GM12878 (cell line): Measurements from ENCODE around the gene PLAC9. TPM values are rescaled to one million over a fixed set of nuclear protein-coding genes. Genes with fewer than 3 reads are reported as not detected.

Experiments used
- ATAC-seq: fragments of 200-7000 bp; cut with Tn5 transposase; 3 replicates; pipeline ENCODE4 v1.9.1; 2020; ENCODE audit warnings: mild to moderate bottlenecking, moderate library complexity
- BruUV-seq: library from RNA; stranded (reverse); fragments of 400-500 nt; replicated peaks from 2 replicates; lab custom pipeline; 2021; lab: Mats Ljungman, UMichigan
- CTCF ChIA-PET: fragments of 300-600 bp; sonication (Branson Sonifier 250); formaldehyde crosslinking; extraction: SDS; loops from one replicate; lab custom pipeline; 2021; ENCODE audit warnings: inconsistent platforms; lab: Yijun Ruan, JAX
- POLR2A ChIA-PET: fragments of 350-600 bp; formaldehyde crosslinking; extraction: SDS; loops from one replicate; lab custom pipeline; 2021; ENCODE audit warnings: inconsistent platforms; lab: Charles Lee
- RAD21 ChIA-PET: fragments of 300-600 bp; sonication (Branson Sonifier 250); formaldehyde crosslinking; loops from one replicate; lab custom pipeline; 2023; ENCODE audit warnings: antibody characterized with exemption; ENCODE audit not compliant: unreplicated experiment; lab: Charles Lee
- SMC1A ChIA-PET: fragments of 300-600 bp; sonication (Branson Sonifier 250); formaldehyde crosslinking; loops from one replicate; lab custom pipeline; 2023; ENCODE audit not compliant: unreplicated experiment, uncharacterized antibody; lab: Charles Lee
- DNase-seq: peaks from one replicate; pipeline ENCODE4 v3.0.0-alpha.2; 2011; ENCODE audit warnings: low read depth, low spot score
- FAIRE-seq: peaks from 3 replicates; lab custom pipeline; 2011; peaks lifted over from hg19 to GRCh38; lab: Jason Lieb, UNC
- H2AFZ ChIP-seq: 2 replicates; pipeline ENCODE4 v1.6.0; 2011; ENCODE audit warnings: low read depth, low read length, control low read depth; ENCODE audit not compliant: control insufficient read depth
- H3K27ac ChIP-seq: 2 replicates; pipeline ENCODE4 v1.5.1; 2011; ENCODE audit warnings: control low read depth; ENCODE audit not compliant: control insufficient read depth, insufficient read depth
- H3K27me3 ChIP-seq, 2 experiments: replicated peaks in 1 of 2; 2 replicates each; pipeline versions ENCODE4 v1.6.0 to v1.6.1; 2011; ENCODE audit warnings: low read length in 1 of 2; ENCODE audit not compliant: control insufficient read depth in 2 of 2, insufficient read depth in 2 of 2
- H3K36me3 ChIP-seq, 2 experiments: 2 replicates each; pipeline ENCODE4 v1.5.1; 2011; ENCODE audit warnings: low read length in 1 of 2; ENCODE audit not compliant: control insufficient read depth in 2 of 2, insufficient read depth in 2 of 2
- H3K4me1 ChIP-seq: 2 replicates; pipeline ENCODE4 v1.6.1; 2011; ENCODE audit warnings: mild to moderate bottlenecking, low read length, moderate library complexity, mixed read lengths; ENCODE audit not compliant: control insufficient read depth, insufficient read depth
- H3K4me2 ChIP-seq: 2 replicates; pipeline ENCODE4 v1.6.0; 2011; ENCODE audit warnings: control low read depth; ENCODE audit not compliant: control insufficient read depth, insufficient read depth
- H3K4me3 ChIP-seq: fragments of 200-600 bp; sonication (generic); 2 replicates; pipeline ENCODE4 v1.5.1; 2016
- H3K79me2 ChIP-seq: 2 replicates; pipeline ENCODE4 v1.6.0; 2011; ENCODE audit warnings: low read length; ENCODE audit not compliant: control insufficient read depth, insufficient read depth
- H3K9ac ChIP-seq: 2 replicates; pipeline ENCODE4 v1.8.0; 2011; ENCODE audit warnings: low read length, control low read depth, mixed read lengths; ENCODE audit not compliant: control insufficient read depth, insufficient read depth
- H3K9me3 ChIP-seq: replicated peaks from 3 replicates; pipeline ENCODE4 v1.5.1; 2011; ENCODE audit warnings: mild to moderate bottlenecking, low read length; ENCODE audit not compliant: control insufficient read depth, insufficient read depth
- H4K20me1 ChIP-seq: 2 replicates; pipeline ENCODE4 v1.6.0; 2011; ENCODE audit not compliant: control insufficient read depth, insufficient read depth
- CHD1 ChIP-seq: IDR thresholded peaks from 2 replicates; pipeline ENCODE4 v1.6.1; 2012; ENCODE audit warnings: low read depth, low read length, improper control_type of control experiment
- GATAD2B ChIP-seq: fragments of 450-650 bp; conservative IDR thresholded peaks from 2 replicates; pipeline ENCODE4 v1.6.1; 2017; ENCODE audit warnings: low read depth, mild to moderate bottlenecking, moderate library complexity
- HDAC6 ChIP-seq: fragments of 200-600 bp; sonication (generic); IDR thresholded peaks from one replicate; pipeline ENCODE4 v1.8.0; 2017; ENCODE audit warnings: antibody characterized with exemption; ENCODE audit not compliant: unreplicated experiment
- IKZF1 ChIP-seq: fragments of 450-650 bp; conservative IDR thresholded peaks from 2 replicates; pipeline ENCODE4 v1.6.1; 2017; ENCODE audit warnings: antibody characterized with exemption, mild to moderate bottlenecking
- IRF3 ChIP-seq: fragments of 450-650 bp; IDR thresholded peaks from 2 replicates; pipeline ENCODE4 v1.6.1; 2014; ENCODE audit warnings: mild to moderate bottlenecking
- MTA2 ChIP-seq: fragments of 450-650 bp; IDR thresholded peaks from 2 replicates; pipeline ENCODE4 v1.6.1; 2016; ENCODE audit warnings: low read depth, mild to moderate bottlenecking, moderate library complexity
- NBN ChIP-seq: fragments of 450-650 bp; IDR thresholded peaks from 2 replicates; pipeline ENCODE4 v1.6.1; 2016
- POLR2A ChIP-seq: IDR thresholded peaks from 2 replicates; pipeline ENCODE4 v1.6.1; 2011; ENCODE audit warnings: low read depth, mild to moderate bottlenecking, low read length
- RBBP5 ChIP-seq: fragments of 200-600 bp; sonication (generic); conservative IDR thresholded peaks from 2 replicates; pipeline ENCODE4 v1.6.1; 2016
- SPI1 ChIP-seq: IDR thresholded peaks from 2 replicates; pipeline ENCODE4 v1.6.1; 2011; ENCODE audit warnings: low read depth, mild to moderate bottlenecking, low read length, moderate library complexity, borderline replicate concordance; ENCODE audit not compliant: insufficient read depth
- ZBED1 ChIP-seq: IDR thresholded peaks from 2 replicates; pipeline ENCODE4 v1.6.1; 2016; ENCODE audit warnings: borderline replicate concordance
- ZNF274 ChIP-seq: IDR thresholded peaks from one replicate; pipeline ENCODE4 v1.8.0; 2011; ENCODE audit not compliant: insufficient read length, insufficient read depth
- WGBS: methylation state at CpG from one replicate; pipeline ENCODE4 v1.1.6; 2016; ENCODE audit warnings: low lambda C conversion rate; ENCODE audit not compliant: insufficient replicate concordance, insufficient coverage; ENCODE audit errors: missing lambda C conversion rate; 5-methylcytosine and 5-hydroxymethylcytosine counted together
- in situ Hi-C: fragments of 300-500 bp; cut with MboI; formaldehyde crosslinking; loops from 9 replicates; pipeline ENCODE4 v1.14.3; 2018; ENCODE audit warnings: mixed read lengths
- intact Hi-C: fragments of 100-400 bp; cut with micrococcal nuclease; formaldehyde crosslinking; loops from one replicate; pipeline ENCODE4 v1.14.2; 2022; ENCODE audit not compliant: unreplicated experiment
- polyA plus RNA-seq, 11 experiments: library from polyadenylated mRNA; depleted of rRNA in 4 of 11; unstranded in 6 of 11; stranded (reverse) in 5 of 11; fragments of >200 nt; fragmentation: Nextera tagmentation in 4 of 11; fragmentation: Illumina TruSeq in 1 of 11; extraction: Ambion mirVana in 4 of 11; extraction: Trizol in 1 of 11; gene quantifications; 1 replicate in 1 of 11; 2 replicates in 10 of 11; pipeline versions ENCODE4 v1.2.1 to v1.2.3, GENCODE V29; 2011 to 2016; ENCODE audit warnings: inconsistent platforms in 2 of 11, missing spikeins in 2 of 11, low read depth in 1 of 11
- total RNA-seq, 4 experiments: library from RNA; depleted of rRNA in 3 of 4; stranded (reverse); fragments of >200 nt in 3 of 4; fragmentation: Illumina TruSeq in 1 of 4; extraction: Trizol in 1 of 4; gene quantifications; 2 replicates each; pipeline versions ENCODE4 v1.2.1 to v1.2.3, GENCODE V29; 2013 to 2021

Gene PLAC9
- total and polyA plus RNA-seq, 10 of the 15 experiments (the other 5 are each of a cell fraction or from before 2014, with no cell fraction given) = not detected

GRCh38 chr10:80160361-80161320, 28.1 kb downstream of the PLAC9 start:
- Histone ChIP-seq H3K36me3 (peaks cover 34 to 35% of the 10 kb centered on the region in 2 experiments), H3K9me3 (no peaks in the 10 kb centered on the region), H3K9ac (no peak overlapping the region), H3K79me2 (no peaks in the 10 kb centered on the region), H3K27ac (no peak overlapping the region), H3K4me1 (peaks cover 5% of the 10 kb centered on the region), H3K27me3 (no peaks in the 10 kb centered on the region), H3K4me3 (no peak overlapping the region), H2AFZ (no peak overlapping the region), H3K4me2 (no peak overlapping the region), H4K20me1 (no peaks in the 10 kb centered on the region)
- FAIRE-seq = no peak
- no peak for DNase-seq
- intact Hi-C loops = no loop called here
- WGBS = 92% methylated on average over 17 of the region's 17 CpGs
- no TSS peak for BruUV-seq
- no peak for ATAC-seq
- ChIA-PET RAD21 (interaction anchor here (0.6 to 1.6 kb wide), 2 partner anchors 16 to 62 kb away, joined by 3 to 4 read pairs; no protein-coding TSS in a partner anchor), CTCF (interaction anchor here (1.3 kb wide), 2 partner anchors 43 to 100 kb away, joined by 4 read pairs; no protein-coding TSS in a partner anchor), POLR2A (no interaction called here), SMC1A (interaction anchor here (0.6 kb wide), 1 partner anchor 15 kb away, joined by 3 read pairs; no protein-coding TSS in a partner anchor)
- in situ Hi-C loops = no loop called here
- TF ChIP-seq MTA2 (no peak), IRF3 (no peak), NBN (no peak), ZNF274 (no peak), CHD1 (no peak), RBBP5 (no peak), GATAD2B (no peak), IKZF1 (no peak), POLR2A (no peak), ZBED1 (no peak), HDAC6 (no peak), SPI1 (no peak)
